CD4-positive, CD25-positive, alpha-beta regulatory T cell (primary cell): ENCODE measurements around the gene VWA8. TPM values are rescaled to one million over a fixed set of nuclear protein-coding genes. Genes with fewer than 3 reads are reported as not detected.
"Not testable (repeated sequence)": the region's sequence is repeated elsewhere in the genome, so short reads cannot be mapped to it uniquely, and the experiment has no call there.

ENCODE experiments used
- ATAC-seq, 2 donors: fragments of 150-1000 bp; cut with Tn5 transposase; one replicate each; pipeline ENCODE4 v1.10.0; 2021; ENCODE audit warnings: low read depth in 2 of 2, moderate number of reproducible peaks in 2 of 2, moderate library complexity in 1 of 2
- DNase-seq, 3 donors: peaks; one replicate each; pipeline versions ENCODE4 v3.0.0 to v3.0.0-alpha.2; 2012 to 2022; ENCODE audit warnings: mixed read lengths in 1 of 3
- H3K27ac ChIP-seq: one replicate; pipeline ENCODE4 v1.7.0; 2013; ENCODE audit warnings: mild to moderate bottlenecking, low read length; ENCODE audit not compliant: insufficient read depth, poor library complexity, severe bottlenecking
- H3K27me3 ChIP-seq: one replicate; pipeline ENCODE4 v1.7.0; 2013; ENCODE audit warnings: low read length; ENCODE audit not compliant: control insufficient read depth, insufficient read depth
- H3K36me3 ChIP-seq: one replicate; pipeline ENCODE4 v1.7.0; 2013; ENCODE audit warnings: mild to moderate bottlenecking, low read length, moderate library complexity; ENCODE audit not compliant: control insufficient read depth, insufficient read depth
- H3K4me1 ChIP-seq: 2 replicates; pipeline ENCODE4 v1.7.0; 2013; ENCODE audit warnings: mild to moderate bottlenecking, low read length; ENCODE audit not compliant: insufficient read depth, control insufficient read depth, poor library complexity, severe bottlenecking
- H3K4me3 ChIP-seq: one replicate; pipeline ENCODE4 v1.7.0; 2013; ENCODE audit warnings: low read depth, mild to moderate bottlenecking, low read length, moderate library complexity
- H3K9me3 ChIP-seq, 2 experiments: 1 replicate in 1 of 2; 2 replicates in 1 of 2; pipeline ENCODE4 v1.7.0; 2013; ENCODE audit warnings: low read length in 2 of 2, mild to moderate bottlenecking in 1 of 2, moderate library complexity in 1 of 2; ENCODE audit not compliant: control insufficient read depth in 2 of 2
- H3K27ac Mint-ChIP-seq, 3 donors: one replicate each; pipeline ENCODE4 v1.8.0; 2020 to 2022; ENCODE audit warnings: mild to moderate bottlenecking in 3 of 3, mixed read lengths in 3 of 3, moderate library complexity in 2 of 3
- H3K27me3 Mint-ChIP-seq: one replicate; pipeline ENCODE4 v1.8.0; 2022; ENCODE audit warnings: mild to moderate bottlenecking, mixed read lengths
- H3K36me3 Mint-ChIP-seq: one replicate; pipeline ENCODE4 v1.8.0; 2020; ENCODE audit warnings: mixed read lengths
- H3K4me1 Mint-ChIP-seq, 4 donors: one replicate each; pipeline ENCODE4 v1.8.0; 2020 to 2022; ENCODE audit warnings: mixed read lengths in 4 of 4, mild to moderate bottlenecking in 1 of 4
- H3K4me3 Mint-ChIP-seq, 4 donors: one replicate each; pipeline ENCODE4 v1.8.0; 2020 to 2022; ENCODE audit warnings: mild to moderate bottlenecking in 4 of 4, mixed read lengths in 4 of 4, moderate library complexity in 3 of 4
- H3K9me3 Mint-ChIP-seq, 7 donors: one replicate each; pipeline ENCODE4 v1.8.0; 2020 to 2022; ENCODE audit warnings: mixed read lengths in 7 of 7, mild to moderate bottlenecking in 3 of 7, moderate library complexity in 2 of 7
- polyA plus RNA-seq, 4 donors: library from polyadenylated mRNA; unstranded; fragments of 300-500 nt; fragmentation: Illumina TruSeq; gene quantifications; one replicate each; pipeline ENCODE4 v1.2.3, GENCODE V29; 2021
- total RNA-seq: library from RNA; stranded (reverse); gene quantifications from one replicate; pipeline ENCODE4 v1.2.3, GENCODE V29; 2022

The VWA8 gene
- total and polyA plus RNA-seq, 5 donors from 2014 or later: 4.0 to 22.8 (median 4.5) TPM

DNA sequence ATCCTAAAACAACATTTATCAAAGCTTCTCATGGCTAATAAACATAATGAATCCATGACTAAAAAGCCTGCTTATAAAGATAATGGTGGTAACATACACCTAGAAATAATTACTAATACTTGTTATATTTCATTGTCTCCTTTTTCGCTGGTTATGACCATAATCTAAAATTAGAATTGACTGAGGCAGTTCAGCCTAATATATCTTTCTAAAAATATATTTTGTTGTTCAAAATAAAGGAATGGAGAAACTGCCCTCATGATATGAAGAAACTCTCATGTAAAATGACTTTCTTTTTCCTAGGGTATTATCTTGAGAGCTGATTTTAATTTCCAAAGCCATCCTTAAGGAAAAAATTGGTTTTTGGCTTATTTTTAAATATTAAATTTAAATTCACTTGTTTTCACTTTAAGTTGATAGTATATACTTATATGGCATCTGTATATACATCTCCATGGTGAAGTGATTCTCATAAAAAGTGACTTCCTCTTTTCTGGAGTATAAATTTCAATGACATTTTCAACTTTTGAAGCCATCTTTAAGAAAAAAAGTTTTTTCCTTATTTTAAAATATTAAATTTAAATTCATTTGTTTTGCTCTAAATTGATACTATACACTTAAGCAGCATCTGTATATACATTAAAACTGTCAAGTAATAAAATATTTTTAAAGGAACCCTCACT is 204.6 kb downstream of the VWA8 start:
- Histone ChIP-seq H3K27me3 (no peaks in the 10 kb centered on the region), H3K27ac (no peak overlapping the region), H3K4me3 (no peak overlapping the region), H3K9me3 (no peaks in the 10 kb centered on the region), H3K36me3 (peaks cover 7% of the 10 kb centered on the region), H3K4me1 (no peaks in the 10 kb centered on the region)
- peaks cover 0 to 4% (median 0%) of the 10 kb centered on the region in 4 donors for H3K4me1 Mint-ChIP-seq
- DNase-seq: no peak
- no peak for ATAC-seq
- no peak overlapping the region for H3K4me3 Mint-ChIP-seq
- no peak overlapping the region for H3K27ac Mint-ChIP-seq
- no peaks in the 10 kb centered on the region for H3K27me3 Mint-ChIP-seq
- peaks cover 50% of the 10 kb centered on the region for H3K36me3 Mint-ChIP-seq
- H3K9me3 Mint-ChIP-seq: peaks cover 0 to 4% (median 1%) of the 10 kb centered on the region in 7 donors

DNA sequence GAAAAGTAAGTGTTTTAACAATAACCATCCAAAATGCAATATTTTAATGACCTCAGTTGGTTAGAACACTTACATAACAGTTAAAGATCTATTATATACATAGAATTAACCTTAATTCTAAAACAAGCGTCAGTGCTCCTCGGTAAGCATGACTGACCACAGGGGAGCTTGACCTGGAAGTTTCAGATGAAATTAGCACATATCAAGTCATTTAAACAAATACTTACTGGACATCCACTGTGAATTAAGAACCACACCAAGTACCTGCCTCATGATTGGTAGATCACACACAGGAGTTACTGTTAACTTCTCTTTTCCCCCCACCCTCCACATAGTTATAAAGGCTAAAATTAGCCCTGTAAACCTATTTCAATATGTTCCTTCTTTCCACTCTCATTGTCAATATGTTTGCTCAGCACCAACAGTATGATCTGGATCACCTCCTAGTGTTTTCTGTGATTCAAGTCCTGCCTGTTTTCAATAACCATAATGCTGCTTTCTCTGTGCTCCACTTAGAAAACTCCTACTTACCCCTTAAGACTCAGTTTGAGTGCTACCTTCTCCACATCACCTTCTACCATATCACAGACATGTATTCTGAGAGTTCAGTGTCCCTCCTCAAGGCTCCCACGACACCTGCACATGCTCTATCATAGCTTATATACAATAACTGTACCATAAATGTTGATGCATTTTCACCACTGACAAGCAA is 209.0 kb downstream of the VWA8 start:
- Histone ChIP-seq H3K4me1 (no peaks in the 10 kb centered on the region), H3K4me3 (no peak overlapping the region), H3K27ac (no peak overlapping the region), H3K36me3 (peaks cover 7% of the 10 kb centered on the region), H3K27me3 (no peaks in the 10 kb centered on the region), H3K9me3 (no peaks in the 10 kb centered on the region)
- ATAC-seq (no peak), DNase-seq (no peak)
- Mint-ChIP-seq H3K27me3 (no peaks in the 10 kb centered on the region), H3K4me3 (no peak overlapping the region), H3K36me3 (peaks cover 50% of the 10 kb centered on the region), H3K4me1 (no peaks in the 10 kb centered on the region), H3K9me3 (peaks cover 0 to 15% (median 2%) of the 10 kb centered on the region in 7 donors), H3K27ac (peak overlapping the region in 1 of 3 donors; percentile 3)

DNA sequence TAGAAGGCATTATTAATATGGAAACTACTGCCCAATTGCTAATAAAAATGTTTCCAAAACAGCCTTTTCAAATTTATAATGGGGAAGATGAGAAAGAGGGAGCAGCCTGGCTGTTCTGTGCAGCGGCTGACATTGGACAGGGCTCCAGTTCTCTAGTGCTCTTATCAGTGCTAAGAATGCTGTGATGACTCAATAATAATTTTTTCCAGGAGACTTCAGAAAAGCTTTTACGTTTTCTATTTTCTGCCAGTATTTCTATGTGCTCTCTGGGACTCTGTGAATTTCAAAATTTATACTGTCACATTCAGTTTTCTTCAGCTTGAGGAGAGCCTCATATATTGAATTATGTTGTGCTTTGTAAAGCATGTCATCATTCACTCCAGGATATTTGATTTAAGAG is 209.6 kb downstream of the VWA8 start:
- Mint-ChIP-seq H3K27me3 (no peaks in the 10 kb centered on the region), H3K9me3 (peaks cover 0 to 15% (median 2%) of the 10 kb centered on the region in 7 donors)
- H3K9me3 ChIP-seq: no peaks in the 10 kb centered on the region

DNA sequence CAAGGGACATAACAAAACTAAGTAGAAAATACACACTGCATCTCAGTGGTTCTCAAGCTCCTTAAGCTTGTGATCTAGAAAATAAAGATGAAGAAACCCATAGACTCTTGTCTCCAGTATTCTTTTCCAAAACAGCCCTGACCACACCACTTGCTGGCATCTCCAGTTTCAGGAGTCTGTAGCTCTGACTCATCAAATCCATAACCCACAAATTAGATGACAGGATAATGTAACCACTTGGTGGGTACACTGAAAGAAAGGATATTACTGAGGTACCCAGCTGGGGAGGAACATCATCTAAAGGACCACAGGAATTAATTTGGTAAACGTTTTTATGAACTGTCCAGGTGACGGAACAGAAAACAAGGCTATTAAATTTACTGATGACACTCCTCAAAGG is 214.7 kb downstream of the VWA8 start:
- Mint-ChIP-seq H3K4me1 (peaks cover 0 to 13% (median 2%) of the 10 kb centered on the region in 4 donors), H3K27ac (no peak overlapping the region), H3K36me3 (peaks cover 48% of the 10 kb centered on the region), H3K27me3 (no peaks in the 10 kb centered on the region), H3K9me3 (peaks cover 0 to 15% (median 0%) of the 10 kb centered on the region in 7 donors), H3K4me3 (no peak overlapping the region)
- Histone ChIP-seq H3K4me3 (no peak overlapping the region), H3K9me3 (no peaks in the 10 kb centered on the region), H3K27me3 (no peaks in the 10 kb centered on the region), H3K36me3 (no peaks in the 10 kb centered on the region), H3K4me1 (no peaks in the 10 kb centered on the region), H3K27ac (no peak overlapping the region)
- DNase-seq (no peak), ATAC-seq (no peak)

More for the DNA sequence above, 209.6 kb downstream of the VWA8 start:
- no peak for DNase-seq
- Mint-ChIP-seq H3K27ac (no peak overlapping the region), H3K36me3 (peaks cover 56% of the 10 kb centered on the region), H3K4me1 (no peaks in the 10 kb centered on the region), H3K4me3 (no peak overlapping the region)
- no peak for ATAC-seq
- Histone ChIP-seq H3K4me1 (no peaks in the 10 kb centered on the region), H3K4me3 (no peak overlapping the region), H3K27me3 (no peaks in the 10 kb centered on the region), H3K36me3 (peaks cover 7% of the 10 kb centered on the region), H3K27ac (no peak overlapping the region)

DNA sequence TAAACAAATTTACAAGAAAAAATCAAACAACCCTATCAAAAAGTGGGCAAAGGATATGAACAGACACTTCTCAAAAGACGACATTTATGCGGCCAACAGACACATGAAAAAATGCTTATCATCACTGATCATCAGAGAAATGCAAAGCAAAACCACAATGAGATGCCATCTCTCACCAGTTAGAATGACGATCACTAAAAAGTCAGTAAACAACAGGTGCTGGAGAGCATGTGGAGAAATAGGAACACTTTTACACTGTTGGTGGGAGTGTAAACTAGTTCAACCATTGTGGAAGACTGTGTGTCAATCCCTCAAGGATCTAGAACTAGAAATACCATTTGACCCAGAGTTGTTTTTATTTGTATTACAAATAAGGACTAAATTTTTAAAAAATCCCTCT is 215.4 kb downstream of the VWA8 start:
- DNase-seq, ATAC-seq, H3K4me3 Mint-ChIP-seq, H3K27ac ChIP-seq, H3K27ac Mint-ChIP-seq, H3K27me3 ChIP-seq, H3K9me3 ChIP-seq, H3K36me3 ChIP-seq, H3K27me3 Mint-ChIP-seq, H3K4me3 ChIP-seq, H3K4me1 ChIP-seq: not testable (repeated sequence)
- Mint-ChIP-seq H3K4me1 (peaks cover 0 to 13% (median 2%) of the 10 kb centered on the region in 4 donors), H3K9me3 (peaks cover 0 to 15% (median 0%) of the 10 kb centered on the region in 7 donors), H3K36me3 (peaks cover 55% of the 10 kb centered on the region)

DNA sequence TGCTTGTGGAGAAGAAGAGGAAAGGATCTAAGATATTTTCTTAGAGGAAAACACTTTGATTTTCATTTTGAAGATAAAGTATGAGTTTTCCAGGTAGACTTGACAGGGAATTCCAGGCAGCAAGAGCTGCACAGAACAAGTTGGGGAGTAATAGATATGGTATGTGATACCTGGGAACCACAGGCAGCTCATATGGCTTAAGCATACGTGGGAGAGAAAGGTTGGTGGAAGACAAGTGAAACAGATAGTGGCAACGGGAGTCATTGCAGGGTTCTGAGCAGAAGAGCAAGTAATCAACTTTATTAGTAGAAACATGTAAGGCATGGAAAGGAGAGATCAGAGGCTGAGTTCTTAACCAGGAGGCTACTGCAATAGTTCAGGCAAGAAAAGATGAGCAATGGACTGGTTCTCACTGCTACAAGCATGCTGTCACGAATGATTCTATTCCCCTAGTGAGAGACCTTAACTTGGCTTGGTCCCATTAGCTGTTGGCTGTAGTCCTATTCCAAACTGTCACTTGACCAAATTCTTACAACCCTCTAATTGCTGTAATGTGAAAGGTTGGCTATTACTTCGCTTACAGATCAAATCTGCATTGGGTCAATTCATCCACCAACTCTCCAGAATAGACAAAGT is 217.9 kb downstream of the VWA8 start:
- DNase-seq (no peak), ATAC-seq (no peak)
- Histone ChIP-seq H3K9me3 (no peaks in the 10 kb centered on the region), H3K36me3 (no peaks in the 10 kb centered on the region), H3K27ac (no peak overlapping the region), H3K4me3 (no peak overlapping the region), H3K4me1 (no peaks in the 10 kb centered on the region), H3K27me3 (no peaks in the 10 kb centered on the region)
- peak overlapping the region in 1 of 3 donors; percentile 9 for H3K27ac Mint-ChIP-seq
- H3K27me3 Mint-ChIP-seq: no peaks in the 10 kb centered on the region
- no peak overlapping the region for H3K4me3 Mint-ChIP-seq
- peaks cover 33% of the 10 kb centered on the region for H3K36me3 Mint-ChIP-seq
- H3K9me3 Mint-ChIP-seq: no peaks in the 10 kb centered on the region
- peaks cover 0 to 13% (median 2%) of the 10 kb centered on the region in 4 donors for H3K4me1 Mint-ChIP-seq

DNA sequence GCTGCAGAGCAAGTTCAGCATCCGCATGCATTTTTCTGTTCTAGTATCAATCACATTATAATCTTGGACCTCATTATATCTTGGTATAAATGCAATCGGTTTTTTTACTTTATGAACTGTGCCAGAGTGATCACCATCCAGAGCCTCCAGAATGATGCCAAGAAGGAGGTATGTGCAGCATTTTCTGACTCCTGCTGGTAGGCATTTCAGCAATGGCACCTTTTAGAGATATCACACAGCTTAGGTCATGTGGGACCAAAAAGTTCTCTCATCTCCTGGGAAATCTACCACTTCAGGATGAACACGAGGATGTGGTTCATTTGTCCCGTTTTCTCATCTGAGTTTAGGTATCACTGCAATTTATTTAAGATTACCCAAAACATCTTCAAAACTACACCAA is 220.4 kb downstream of the VWA8 start:
- Mint-ChIP-seq H3K9me3 (no peaks in the 10 kb centered on the region), H3K27ac (no peak overlapping the region), H3K4me1 (peaks cover 0 to 9% (median 2%) of the 10 kb centered on the region in 4 donors), H3K36me3 (peaks cover 19% of the 10 kb centered on the region), H3K4me3 (no peak overlapping the region), H3K27me3 (no peaks in the 10 kb centered on the region)
- Histone ChIP-seq H3K27me3 (no peaks in the 10 kb centered on the region), H3K4me3 (no peak overlapping the region), H3K36me3 (no peaks in the 10 kb centered on the region), H3K27ac (no peak overlapping the region), H3K4me1 (no peaks in the 10 kb centered on the region), H3K9me3 (no peaks in the 10 kb centered on the region)
- ATAC-seq (no peak), DNase-seq (no peak)
